Neutrophil (primary cell): Measurements from ENCODE around the gene CSNK1D.
"Not testable (repeated sequence)": the region's sequence is repeated elsewhere in the genome, so short reads cannot be mapped to it uniquely, and the experiment has no call there.

Experiments
- H3K27ac ChIP-seq: fragments of 200-600 bp; sonication (generic); 2 replicates; pipeline ENCODE4 v1.5.1; 2016; ENCODE audit warnings: mild to moderate bottlenecking, moderate library complexity
- H3K27me3 ChIP-seq: fragments of 200-600 bp; sonication (generic); 2 replicates; pipeline ENCODE4 v1.6.0; 2016; ENCODE audit warnings: mild to moderate bottlenecking
- H3K36me3 ChIP-seq: fragments of 200-600 bp; sonication (generic); 2 replicates; pipeline ENCODE4 v1.5.1; 2017
- H3K4me1 ChIP-seq, 2 experiments: fragments of 200-600 bp in 1 of 2; sonication (generic) in 1 of 2; 1 replicate in 1 of 2; 2 replicates in 1 of 2; pipeline versions ENCODE4 v1.5.1 to v1.6.1; 2013 to 2016; ENCODE audit warnings: low read depth in 1 of 2, low read length in 1 of 2, mild to moderate bottlenecking in 1 of 2, moderate library complexity in 1 of 2; ENCODE audit not compliant: control insufficient read depth in 1 of 2, insufficient read depth in 1 of 2
- H3K4me3 ChIP-seq, 2 experiments: fragments of 200-600 bp in 1 of 2; sonication (generic) in 1 of 2; 1 replicate in 1 of 2; 2 replicates in 1 of 2; pipeline ENCODE4 v1.5.1; 2013 to 2016; ENCODE audit warnings: low read depth in 1 of 2, low read length in 1 of 2, mild to moderate bottlenecking in 1 of 2, moderate library complexity in 1 of 2
- H3K9me3 ChIP-seq: fragments of 200-600 bp; sonication (generic); 2 replicates; pipeline ENCODE4 v1.5.1; 2016
- CTCF ChIP-seq: fragments of 200-600 bp; sonication (generic); IDR thresholded peaks from 2 replicates; pipeline ENCODE4 v1.5.1; 2016; ENCODE audit warnings: antibody characterized with exemption

The CSNK1D gene

DNA sequence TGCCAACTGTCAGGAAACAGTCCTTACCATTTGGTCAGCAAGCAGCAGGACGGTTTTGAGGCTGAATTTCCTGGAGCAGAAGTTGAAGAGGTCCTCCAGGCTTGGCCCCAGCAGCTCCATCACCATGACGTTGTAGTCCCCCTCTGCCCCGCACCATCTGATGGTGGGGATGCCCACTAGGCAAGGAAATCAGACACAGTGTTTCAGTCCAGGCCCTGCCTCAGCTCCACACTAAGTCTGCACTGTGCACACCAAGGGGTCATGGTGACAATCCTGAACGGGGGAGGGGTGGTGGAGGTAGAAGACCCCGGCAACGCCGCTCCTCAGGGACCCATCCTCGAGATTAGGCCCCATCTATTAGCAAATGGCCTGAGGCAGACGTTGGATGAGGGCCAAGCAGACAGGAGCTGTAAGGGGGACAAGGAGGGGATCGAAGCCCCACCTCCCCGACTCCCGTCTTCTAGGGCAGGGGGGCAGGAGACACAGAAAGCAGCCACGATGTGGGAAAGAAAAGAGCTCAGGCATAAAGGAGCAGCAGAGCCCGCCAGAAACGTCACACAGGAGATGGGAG is 18.0 kb downstream of the CSNK1D start:
- Histone ChIP-seq H3K27me3 (no peaks in the 10 kb centered on the region), H3K4me3 (no peak overlapping the region), H3K4me1 (no peaks in the 10 kb centered on the region), H3K36me3 (peaks cover 97% of the 10 kb centered on the region), H3K27ac (peak overlapping the region; percentile 3), H3K9me3 (no peaks in the 10 kb centered on the region)
- no peak for TF ChIP-seq CTCF

- H3K27me3 ChIP-seq, H3K4me1 ChIP-seq, H3K4me3 ChIP-seq, H3K9me3 ChIP-seq, H3K27ac ChIP-seq: not testable (repeated sequence)
- peaks cover 97% of the 10 kb centered on the region for H3K36me3 ChIP-seq
These were observed 18.8 kb downstream of the CSNK1D start for GRCh38 chr17:82254746-82255145.

DNA sequence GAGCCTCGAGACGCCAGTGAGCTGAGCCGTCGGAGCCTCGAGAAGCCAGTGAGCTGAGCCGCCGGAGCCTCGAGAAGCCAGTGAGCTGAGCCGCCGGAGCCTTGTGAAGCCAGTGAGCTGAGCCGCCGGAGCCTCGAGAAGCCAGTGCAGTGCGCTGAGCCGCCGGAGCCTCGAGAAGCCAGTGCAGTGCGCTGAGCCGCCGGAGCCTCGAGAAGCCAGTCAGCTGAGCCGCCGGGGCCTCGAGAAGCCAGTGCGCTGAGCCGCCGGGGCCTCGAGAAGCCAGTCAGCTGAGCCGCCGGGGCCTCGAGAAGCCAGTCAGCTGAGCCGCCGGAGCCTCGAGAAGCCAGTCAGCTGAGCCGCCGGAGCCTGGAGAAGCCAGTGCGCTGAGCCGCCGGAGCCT is 19.4 kb downstream of the CSNK1D start:
- not testable (repeated sequence) for H3K4me1 ChIP-seq, H3K4me3 ChIP-seq, H3K27me3 ChIP-seq, H3K9me3 ChIP-seq, H3K27ac ChIP-seq
- H3K36me3 ChIP-seq: peaks cover 97% of the 10 kb centered on the region

- TF ChIP-seq CTCF: no peak
- H3K36me3 ChIP-seq: peaks cover 97% of the 10 kb centered on the region
These were observed 20.3 kb downstream of the CSNK1D start for GRCh38 chr17:82253179-82253544.

GRCh38 chr17:82252511-82253178 is 20.9 kb downstream of the CSNK1D start:
- no peak for TF ChIP-seq CTCF
- no peak overlapping the region for H3K4me3 ChIP-seq
- no peak overlapping the region for H3K27ac ChIP-seq
- H3K4me1 ChIP-seq: no peaks in the 10 kb centered on the region
- no peaks in the 10 kb centered on the region for H3K27me3 ChIP-seq
- no peaks in the 10 kb centered on the region for H3K9me3 ChIP-seq
- peaks cover 99% of the 10 kb centered on the region for H3K36me3 ChIP-seq

More at GRCh38 chr17:82253179-82253544, 20.3 kb downstream of the CSNK1D start:
- no peak overlapping the region for H3K27ac ChIP-seq
- no peaks in the 10 kb centered on the region for H3K27me3 ChIP-seq
- H3K9me3 ChIP-seq: no peaks in the 10 kb centered on the region
- no peaks in the 10 kb centered on the region for H3K4me1 ChIP-seq
- H3K4me3 ChIP-seq: no peak overlapping the region

GRCh38 chr17:82250868-82251500 is 22.5 kb downstream of the CSNK1D start:
- no peaks in the 10 kb centered on the region for H3K27me3 ChIP-seq
- H3K4me3 ChIP-seq: no peak overlapping the region
- no peak overlapping the region for H3K27ac ChIP-seq
- no peaks in the 10 kb centered on the region for H3K9me3 ChIP-seq
- H3K36me3 ChIP-seq: peaks cover 100% of the 10 kb centered on the region
- TF ChIP-seq CTCF: no peak
- H3K4me1 ChIP-seq: peaks cover 0 to 8% of the 10 kb centered on the region in 2 experiments
